HG03432 (cell line): ENCODE results near the gene POLH.
A peak's percentile ranks its signal among the peaks of the same experiment; 100 is the strongest.
"Not testable (repeated sequence)": the region's sequence is repeated elsewhere in the genome, so short reads cannot be mapped to it uniquely, and the experiment has no call there.

Source experiments
- ATAC-seq: cut with Tn5 transposase; IDR thresholded peaks from one replicate; pipeline ENCODE4 v1.9.1; 2021; ENCODE audit warnings: mild to moderate bottlenecking, moderate library complexity; ENCODE audit not compliant: unreplicated experiment

POLH gene

GRCh38 chr6:43575772-43576551 is at the start of gene POLH, which contains the start of gene XPO5:
Gene POLH, plus strand, starts transcription at chr6:43576185. Its CDS starts 6,135 bp downstream, at chr6:43582320.
Gene XPO5, minus strand, starts transcription at chr6:43576038. Its CDS starts 174 bp downstream, at chr6:43575864.
- peak; percentile 91 for ATAC-seq

GRCh38 chr6:43532201-43532600 is 43.8 kb upstream of the POLH start:
- ATAC-seq: no peak

GRCh38 chr6:43538986-43539385 is 37.0 kb upstream of the POLH start:
- not testable (repeated sequence) for ATAC-seq

- not testable (repeated sequence) for ATAC-seq
Observed at GRCh38 chr6:43539409-43539808, 36.6 kb upstream of the POLH start.

- ATAC-seq: no peak
Observed at GRCh38 chr6:43540507-43540906, 35.5 kb upstream of the POLH start.

- peak; percentile 59 for ATAC-seq
Observed at GRCh38 chr6:43541774-43542471, 34.1 kb upstream of the POLH start.

- no peak for ATAC-seq
Observed at GRCh38 chr6:43544461-43544860, 31.5 kb upstream of the POLH start.

- ATAC-seq: no peak
Observed at GRCh38 chr6:43547222-43547621, 28.8 kb upstream of the POLH start.

GRCh38 chr6:43557620-43558019 is 18.4 kb upstream of the POLH start:
- ATAC-seq: not testable (repeated sequence)

GRCh38 chr6:43559328-43559727 is 16.7 kb upstream of the POLH start:
- ATAC-seq: no peak

GRCh38 chr6:43570876-43571441 is 5.0 kb upstream of the POLH start:
- ATAC-seq: no peak

- no peak for ATAC-seq
Observed at GRCh38 chr6:43572015-43572414, 4.0 kb upstream of the POLH start.

- peak; percentile 4 for ATAC-seq
Observed at GRCh38 chr6:43575105-43575771, 747 bp upstream of the POLH start.

GRCh38 chr6:43578748-43579147 is 2.8 kb downstream of the POLH start:
- ATAC-seq: no peak

- ATAC-seq: no peak
Observed at GRCh38 chr6:43579171-43579570, 3.2 kb downstream of the POLH start.

- no peak for ATAC-seq
Observed at GRCh38 chr6:43582911-43583310, 6.9 kb downstream of the POLH start.

GRCh38 chr6:43584892-43585570 is 9.0 kb downstream of the POLH start:
- no peak for ATAC-seq

GRCh38 chr6:43588194-43588593 is 12.2 kb downstream of the POLH start:
- no peak for ATAC-seq

GRCh38 chr6:43589564-43589963 is 13.6 kb downstream of the POLH start:
- not testable (repeated sequence) for ATAC-seq

GRCh38 chr6:43593938-43594337 is 18.0 kb downstream of the POLH start:
- no peak for ATAC-seq

GRCh38 chr6:43600595-43600994 is 24.6 kb downstream of the POLH start:
- no peak for ATAC-seq
